A673 (cell line): Measurements from ENCODE around the gene CCDC80. TPM values are rescaled to one million over a fixed set of nuclear protein-coding genes. Genes with fewer than 3 reads are reported as not detected.
"Not testable (repeated sequence)": the region's sequence is repeated elsewhere in the genome, so short reads cannot be mapped to it uniquely, and the experiment has no call there.

Experiments
- BruUV-seq: library from RNA; stranded (reverse); fragments of 400-500 nt; replicated peaks from 2 replicates; lab custom pipeline; 2021; lab: Mats Ljungman, UMichigan
- CTCF ChIA-PET: fragments of 300-600 bp; sonication (Branson Sonifier 250); formaldehyde crosslinking; loops from one replicate; lab custom pipeline; 2022; ENCODE audit warnings: antibody characterized with exemption; lab: Charles Lee
- POLR2A ChIA-PET: fragments of 300-600 bp; sonication (Branson Sonifier 250); formaldehyde crosslinking; loops from one replicate; lab custom pipeline; 2022; ENCODE audit warnings: antibody characterized with exemption; ENCODE audit not compliant: low non-redundant PET; lab: Charles Lee
- DNase-seq: peaks from one replicate; pipeline ENCODE4 v3.0.0-alpha.2; 2015; ENCODE audit warnings: low spot score
- H3K27ac ChIP-seq: fragments of 200-600 bp; sonication (generic); 2 replicates; pipeline ENCODE4 v1.5.1; 2016; ENCODE audit warnings: mixed run types, low read depth, mild to moderate bottlenecking, mixed read lengths, antibody characterized with exemption, low read length; ENCODE audit not compliant: poor library complexity, severe bottlenecking
- H3K27me3 ChIP-seq: fragments of 200-600 bp; sonication (generic); replicated peaks from 2 replicates; pipeline ENCODE4 v1.6.1; 2017; ENCODE audit warnings: mixed run types, low read depth, mild to moderate bottlenecking, mixed read lengths, antibody characterized with exemption, low read length; ENCODE audit not compliant: insufficient read depth, poor library complexity
- H3K36me3 ChIP-seq: fragments of 200-600 bp; sonication (generic); 2 replicates; pipeline ENCODE4 v1.6.1; 2016; ENCODE audit warnings: mixed run types, mild to moderate bottlenecking, mixed read lengths, antibody characterized with exemption, low read length; ENCODE audit not compliant: insufficient read depth, poor library complexity, severe bottlenecking
- H3K4me1 ChIP-seq: fragments of 200-600 bp; sonication (generic); 2 replicates; pipeline ENCODE4 v1.6.1; 2017; ENCODE audit warnings: mixed run types, mild to moderate bottlenecking, mixed read lengths, antibody characterized with exemption, low read length; ENCODE audit not compliant: insufficient read depth, poor library complexity, severe bottlenecking
- H3K4me3 ChIP-seq: fragments of 200-600 bp; sonication (generic); 2 replicates; pipeline ENCODE4 v1.5.1; 2016; ENCODE audit warnings: low read depth, mixed run types, mild to moderate bottlenecking, mixed read lengths, low read length; ENCODE audit not compliant: poor library complexity, severe bottlenecking
- H3K9me3 ChIP-seq: fragments of 200-600 bp; sonication (generic); 2 replicates; pipeline ENCODE4 v1.6.1; 2016; ENCODE audit warnings: mixed run types, low read depth, mild to moderate bottlenecking, mixed read lengths, antibody characterized with exemption, low read length; ENCODE audit not compliant: poor library complexity, severe bottlenecking
- EZH2 ChIP-seq: fragments of 200-600 bp; sonication (generic); IDR thresholded peaks from 2 replicates; pipeline ENCODE4 v1.6.1; 2017; ENCODE audit warnings: borderline replicate concordance, low read depth, mild to moderate bottlenecking, mixed read lengths, antibody characterized with exemption, low read length; ENCODE audit not compliant: poor library complexity, severe bottlenecking
- intact Hi-C: fragments of 100-400 bp; cut with micrococcal nuclease; formaldehyde crosslinking; loops from one replicate; pipeline ENCODE4 v1.10.0; 2022; ENCODE audit not compliant: unreplicated experiment
- total RNA-seq: library from RNA; stranded (reverse); gene quantifications from 2 replicates; pipeline ENCODE4 v1.2.3, GENCODE V29; 2021
- TF ChIP-seq, protein P1 (sequence below): fragments of 300-800, 200-600 bp; sonication (generic); conservative IDR thresholded peaks from 2 replicates; pipeline ENCODE4 v1.5.1; 2017; ENCODE audit warnings: low read depth, mild to moderate bottlenecking, antibody characterized with exemption, low read length, moderate library complexity, mixed read lengths

Gene CCDC80
- total RNA-seq, 1 experiment from 2014 or later, result 4.7 TPM

DNA sequence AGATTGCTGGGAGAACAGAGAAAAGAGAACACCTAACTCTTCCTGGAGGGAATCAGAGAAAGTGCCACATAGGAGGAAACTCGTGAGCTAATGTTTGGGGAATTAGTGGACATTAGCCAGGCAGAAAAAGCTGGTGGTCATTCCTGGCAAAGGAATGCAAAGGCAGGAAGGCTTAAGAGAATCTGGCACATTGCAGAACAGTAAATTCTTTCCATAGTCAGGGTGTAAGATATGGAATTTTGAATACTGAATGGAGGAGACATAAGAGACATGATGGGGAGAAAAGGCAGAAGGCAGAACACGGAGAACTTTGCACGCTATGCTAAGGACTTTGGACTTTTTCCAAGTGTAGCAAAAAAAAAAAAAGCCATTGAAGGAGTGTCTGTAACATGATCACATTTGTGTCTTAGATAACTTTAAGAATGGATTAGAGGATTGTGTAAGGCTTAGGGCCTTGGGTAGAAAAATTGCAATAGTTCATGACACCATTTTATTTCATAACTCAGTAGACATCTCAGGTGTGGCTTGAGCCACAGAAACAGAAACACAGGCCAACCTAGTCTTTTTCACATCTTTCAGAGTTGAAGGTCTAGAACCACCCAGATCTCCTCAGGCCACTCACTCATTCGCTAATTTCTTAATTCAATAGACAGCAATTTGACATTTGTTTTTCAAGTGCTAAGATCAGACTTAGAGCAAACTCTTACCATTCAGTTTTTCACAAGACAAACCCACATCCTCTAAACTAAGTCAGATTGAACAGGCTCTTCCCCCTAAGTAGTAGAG is 31.2 kb upstream of the CCDC80 start:
- Histone ChIP-seq H3K4me1 (no peaks in the 10 kb centered on the region), H3K4me3 (no peak overlapping the region), H3K9me3 (no peaks in the 10 kb centered on the region), H3K36me3 (no peaks in the 10 kb centered on the region), H3K27me3 (no peaks in the 10 kb centered on the region), H3K27ac (no peak overlapping the region)
- TF ChIP-seq, protein P1, sequence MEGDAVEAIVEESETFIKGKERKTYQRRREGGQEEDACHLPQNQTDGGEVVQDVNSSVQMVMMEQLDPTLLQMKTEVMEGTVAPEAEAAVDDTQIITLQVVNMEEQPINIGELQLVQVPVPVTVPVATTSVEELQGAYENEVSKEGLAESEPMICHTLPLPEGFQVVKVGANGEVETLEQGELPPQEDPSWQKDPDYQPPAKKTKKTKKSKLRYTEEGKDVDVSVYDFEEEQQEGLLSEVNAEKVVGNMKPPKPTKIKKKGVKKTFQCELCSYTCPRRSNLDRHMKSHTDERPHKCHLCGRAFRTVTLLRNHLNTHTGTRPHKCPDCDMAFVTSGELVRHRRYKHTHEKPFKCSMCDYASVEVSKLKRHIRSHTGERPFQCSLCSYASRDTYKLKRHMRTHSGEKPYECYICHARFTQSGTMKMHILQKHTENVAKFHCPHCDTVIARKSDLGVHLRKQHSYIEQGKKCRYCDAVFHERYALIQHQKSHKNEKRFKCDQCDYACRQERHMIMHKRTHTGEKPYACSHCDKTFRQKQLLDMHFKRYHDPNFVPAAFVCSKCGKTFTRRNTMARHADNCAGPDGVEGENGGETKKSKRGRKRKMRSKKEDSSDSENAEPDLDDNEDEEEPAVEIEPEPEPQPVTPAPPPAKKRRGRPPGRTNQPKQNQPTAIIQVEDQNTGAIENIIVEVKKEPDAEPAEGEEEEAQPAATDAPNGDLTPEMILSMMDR, result no peak
- TF ChIP-seq EZH2, result no peak
- POLR2A ChIA-PET, result no interaction called here
- BruUV-seq, result no TSS peak
- CTCF ChIA-PET, result no interaction called here
- intact Hi-C loops, result no loop called here
- DNase-seq, result peak; percentile 43

DNA sequence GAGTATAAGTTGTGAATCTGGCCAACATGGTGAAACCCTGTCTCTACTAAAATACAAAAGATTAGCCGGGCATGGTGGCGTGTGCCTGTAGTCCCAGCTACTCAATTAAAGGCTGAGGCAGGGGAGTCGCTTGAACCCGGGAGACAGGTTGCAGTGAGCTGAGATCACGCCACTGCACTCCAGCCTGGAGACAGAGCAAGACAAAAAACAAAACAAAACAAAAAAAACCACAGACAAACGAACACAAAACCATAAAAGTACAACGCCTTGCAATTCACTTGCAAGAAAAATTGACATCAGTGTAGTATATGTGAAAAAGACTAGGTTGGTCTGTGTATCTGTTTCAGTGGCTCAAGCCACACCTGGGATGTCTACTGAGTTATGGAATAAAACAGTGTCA is 29.9 kb upstream of the CCDC80 start:
- no peak overlapping the region for H3K4me3 ChIP-seq
- intact Hi-C loops, result no loop called here
- CTCF ChIA-PET, result no interaction called here
- POLR2A ChIA-PET, result no interaction called here
- BruUV-seq, result no TSS peak
- no peaks in the 10 kb centered on the region for H3K4me1 ChIP-seq
- no peak for DNase-seq
- H3K9me3 ChIP-seq, result no peaks in the 10 kb centered on the region
- no peak overlapping the region for H3K27ac ChIP-seq
- no peaks in the 10 kb centered on the region for H3K27me3 ChIP-seq
- TF ChIP-seq, protein P1, result no peak
- no peaks in the 10 kb centered on the region for H3K36me3 ChIP-seq

DNA sequence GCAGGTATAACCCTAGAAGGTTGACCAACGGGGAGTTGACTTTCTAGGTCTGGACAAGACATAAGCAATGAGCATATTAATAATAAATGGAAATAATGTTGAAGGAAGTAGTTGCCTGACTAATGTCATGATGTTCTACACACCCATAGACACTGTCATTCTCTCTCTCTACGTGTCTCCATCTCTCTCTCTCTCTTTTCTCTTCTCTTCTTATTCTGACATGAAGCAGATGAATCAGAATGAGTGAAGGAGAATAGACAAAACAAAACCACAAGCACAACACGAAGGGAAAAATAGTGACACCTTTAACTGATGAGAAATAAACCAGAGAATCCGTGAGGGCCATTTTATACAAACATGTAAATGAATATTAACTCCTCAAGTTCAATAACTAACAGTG is 26.7 kb upstream of the CCDC80 start:
- intact Hi-C loops, result no loop called here

DNA sequence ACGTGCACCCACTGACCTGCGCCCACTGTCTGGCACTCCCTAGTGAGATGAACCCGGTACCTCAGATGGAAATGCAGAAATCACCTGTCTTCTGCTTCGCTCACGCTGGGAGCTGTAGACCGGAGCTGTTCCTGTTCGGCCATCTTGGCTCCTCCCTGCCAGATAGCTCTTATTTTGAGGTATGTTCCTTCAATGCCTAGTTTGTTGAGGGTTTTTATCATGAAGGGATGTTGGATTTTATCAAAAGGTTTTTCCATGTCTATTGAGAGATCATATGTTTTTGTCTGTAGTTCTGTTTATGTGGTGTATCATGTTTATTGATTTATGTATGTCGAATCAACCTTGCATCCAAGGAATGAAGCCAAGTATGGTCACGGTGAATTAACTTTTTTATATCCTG is 24.1 kb upstream of the CCDC80 start:
- H3K36me3 ChIP-seq, POLR2A ChIA-PET, H3K27ac ChIP-seq, BruUV-seq, intact Hi-C loops, H3K4me3 ChIP-seq, H3K27me3 ChIP-seq, CTCF ChIA-PET, H3K4me1 ChIP-seq, H3K9me3 ChIP-seq, DNase-seq: not testable (repeated sequence)

More for the DNA sequence above, 26.7 kb upstream of the CCDC80 start:
- no TSS peak for BruUV-seq
- no peaks in the 10 kb centered on the region for H3K4me1 ChIP-seq
- DNase-seq, result no peak
- ChIA-PET POLR2A (no interaction called here), CTCF (no interaction called here)
- no peak overlapping the region for H3K4me3 ChIP-seq
- H3K27ac ChIP-seq, result no peak overlapping the region
- H3K9me3 ChIP-seq, result no peaks in the 10 kb centered on the region
- no peaks in the 10 kb centered on the region for H3K27me3 ChIP-seq
- no peaks in the 10 kb centered on the region for H3K36me3 ChIP-seq
- no peak for TF ChIP-seq EZH2
